Effector memory CD4-positive, alpha-beta T cell (primary cell): ENCODE measurements around the gene MFNG.
A peak's percentile ranks its signal among the peaks of the same experiment; 100 is the strongest.

ENCODE experiments used
- DNase-seq, 3 donors: peaks; one replicate each; pipeline ENCODE4 v3.0.0-alpha.2; 2020
- H3K27ac ChIP-seq: 2 replicates; pipeline ENCODE4 v1.7.0; 2013; ENCODE audit warnings: mild to moderate bottlenecking, low read length, moderate library complexity; ENCODE audit not compliant: insufficient read depth, poor library complexity, severe bottlenecking
- H3K27me3 ChIP-seq: replicated peaks from 2 replicates; pipeline ENCODE4 v1.7.0; 2013; ENCODE audit warnings: mild to moderate bottlenecking, low read length; ENCODE audit not compliant: insufficient read depth, control insufficient read depth, poor library complexity, severe bottlenecking
- H3K36me3 ChIP-seq: 2 replicates; pipeline ENCODE4 v1.7.0; 2013; ENCODE audit warnings: mild to moderate bottlenecking, low read length, moderate library complexity; ENCODE audit not compliant: control insufficient read depth, insufficient read depth
- H3K4me1 ChIP-seq: 2 replicates; pipeline ENCODE4 v1.7.0; 2013; ENCODE audit warnings: low read length, mild to moderate bottlenecking; ENCODE audit not compliant: control insufficient read depth, insufficient read depth, poor library complexity, severe bottlenecking
- H3K4me3 ChIP-seq: 2 replicates; pipeline ENCODE4 v1.7.0; 2013; ENCODE audit warnings: low read length, low read depth, mild to moderate bottlenecking; ENCODE audit not compliant: insufficient read depth, poor library complexity, severe bottlenecking
- H3K9me3 ChIP-seq: 2 replicates; pipeline ENCODE4 v1.7.0; 2013; ENCODE audit warnings: mild to moderate bottlenecking, low read length, moderate library complexity; ENCODE audit not compliant: control insufficient read depth

Gene MFNG

GRCh38 chr22:37525073-37525745, 39.0 kb upstream of the MFNG start:
- H3K9me3 ChIP-seq = no peaks in the 10 kb centered on the region
- peaks cover 3% of the 10 kb centered on the region for H3K4me1 ChIP-seq
- H3K27me3 ChIP-seq = peaks cover 13% of the 10 kb centered on the region
- no peak overlapping the region for H3K27ac ChIP-seq
- H3K36me3 ChIP-seq = no peaks in the 10 kb centered on the region
- DNase-seq = no peak
- no peak overlapping the region for H3K4me3 ChIP-seq

GRCh38 chr22:37522482-37522881, 36.3 kb upstream of the MFNG start:
- Histone ChIP-seq H3K36me3 (no peaks in the 10 kb centered on the region), H3K27me3 (peaks cover 19% of the 10 kb centered on the region), H3K4me1 (peaks cover 5% of the 10 kb centered on the region), H3K9me3 (no peaks in the 10 kb centered on the region), H3K27ac (no peak overlapping the region), H3K4me3 (no peak overlapping the region)
- no peak for DNase-seq

- H3K27ac ChIP-seq = no peak overlapping the region
- H3K9me3 ChIP-seq = no peaks in the 10 kb centered on the region
- H3K27me3 ChIP-seq = peaks cover 19% of the 10 kb centered on the region
- H3K4me3 ChIP-seq = no peak overlapping the region
- peaks cover 5% of the 10 kb centered on the region for H3K4me1 ChIP-seq
- no peaks in the 10 kb centered on the region for H3K36me3 ChIP-seq
- no peak for DNase-seq
Measured at GRCh38 chr22:37521236-37521739, 35.1 kb upstream of the MFNG start.

- peaks cover 5% of the 10 kb centered on the region for H3K4me1 ChIP-seq
- H3K9me3 ChIP-seq = no peaks in the 10 kb centered on the region
- no peak overlapping the region for H3K4me3 ChIP-seq
- H3K27ac ChIP-seq = no peak overlapping the region
- no peaks in the 10 kb centered on the region for H3K36me3 ChIP-seq
- no peak for DNase-seq
- H3K27me3 ChIP-seq = peaks cover 19% of the 10 kb centered on the region
Measured at GRCh38 chr22:37520776-37521191, 34.6 kb upstream of the MFNG start.

- Histone ChIP-seq H3K9me3 (no peaks in the 10 kb centered on the region), H3K4me1 (peaks cover 5% of the 10 kb centered on the region), H3K27me3 (peaks cover 14% of the 10 kb centered on the region), H3K4me3 (peak within 1 kb of the TSS; percentile 57), H3K36me3 (no peaks in the 10 kb centered on the region), H3K27ac (no peak within 1 kb of the TSS)
- no peak for DNase-seq
Measured at GRCh38 chr22:37519268-37520195, 33.3 kb upstream of the MFNG start, which contains the start of gene CARD10. TSS of gene CARD10 (minus strand) at chr22:37519415. CDS start at chr22:37519200, 215 bp downstream.

DNA sequence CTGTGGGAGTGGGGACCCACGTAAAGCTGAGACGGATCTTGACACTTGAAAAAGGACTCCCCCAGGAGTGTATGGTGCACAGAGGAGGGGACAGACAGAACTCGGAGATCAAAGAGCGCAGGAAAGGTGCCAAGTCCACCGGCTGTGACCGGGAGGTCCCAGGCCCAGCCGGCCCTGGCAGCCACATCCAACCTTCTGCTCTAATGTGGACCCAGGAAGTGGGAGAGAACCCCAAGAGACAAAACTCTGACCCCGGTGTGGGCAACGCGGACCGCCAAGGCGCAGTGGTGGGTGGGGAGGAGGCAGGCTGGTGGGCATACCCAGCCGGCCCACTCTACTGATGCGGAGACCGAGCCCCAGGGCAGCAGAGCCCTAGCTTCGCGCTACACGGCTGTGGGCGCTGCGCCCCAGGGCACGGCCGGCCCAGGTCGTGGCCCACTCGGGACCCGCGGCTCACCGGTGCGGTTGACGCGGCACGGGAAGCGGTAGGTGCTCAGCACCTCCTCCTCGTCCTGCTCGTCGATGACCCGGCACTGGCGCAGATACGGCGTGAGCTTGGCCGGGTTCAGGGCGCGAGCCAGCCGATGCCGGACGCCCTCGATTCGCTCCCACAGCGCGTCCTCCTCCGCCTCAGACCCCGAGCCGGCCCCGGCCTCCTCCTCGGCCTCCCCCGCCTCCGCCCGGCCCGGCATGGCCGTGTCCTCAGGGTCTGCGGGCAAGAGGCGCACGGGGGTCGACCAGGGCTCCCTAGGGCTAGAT, 32.5 kb upstream of the MFNG start:
- no peaks in the 10 kb centered on the region for H3K9me3 ChIP-seq
- H3K4me3 ChIP-seq = peak overlapping the region; percentile 57
- H3K36me3 ChIP-seq = no peaks in the 10 kb centered on the region
- DNase-seq = no peak
- H3K27me3 ChIP-seq = peaks cover 14% of the 10 kb centered on the region
- no peak overlapping the region for H3K27ac ChIP-seq
- H3K4me1 ChIP-seq = peaks cover 5% of the 10 kb centered on the region

DNA sequence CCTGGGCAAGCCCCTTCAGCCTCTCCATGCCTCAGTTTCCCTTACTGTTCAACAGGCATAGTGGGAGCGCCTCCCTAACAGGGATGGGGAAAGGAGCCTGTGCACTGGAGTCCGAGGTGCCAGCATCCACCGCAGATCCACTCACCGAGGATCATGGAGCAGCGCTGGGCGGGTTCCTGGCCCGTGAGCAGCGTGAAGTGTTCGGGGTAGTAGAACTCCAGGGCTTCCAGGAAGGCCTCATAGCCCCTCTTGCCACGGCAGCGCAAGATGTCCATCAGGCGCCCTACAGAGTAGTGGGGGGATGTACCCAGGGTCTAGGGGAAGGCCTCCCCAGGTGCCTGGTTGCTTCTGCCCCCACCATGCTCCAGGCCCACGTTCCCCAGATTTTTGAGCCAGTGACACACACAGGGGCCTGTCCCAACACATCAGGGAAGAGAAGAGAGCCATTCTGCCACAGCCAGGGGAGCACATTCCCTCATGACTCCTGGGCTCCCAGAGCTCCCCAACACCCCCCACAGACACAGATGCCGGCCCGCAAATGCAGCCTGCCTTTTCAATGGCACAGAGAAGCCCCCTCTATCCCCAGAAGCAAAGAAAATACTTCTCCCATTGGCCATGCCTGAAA, 31.8 kb upstream of the MFNG start:
- no peaks in the 10 kb centered on the region for H3K9me3 ChIP-seq
- H3K27me3 ChIP-seq = peaks cover 14% of the 10 kb centered on the region
- no peaks in the 10 kb centered on the region for H3K36me3 ChIP-seq
- H3K4me3 ChIP-seq = no peak overlapping the region
- no peak for DNase-seq
- no peak overlapping the region for H3K27ac ChIP-seq
- peaks cover 5% of the 10 kb centered on the region for H3K4me1 ChIP-seq

GRCh38 chr22:37516456-37516855, 30.3 kb upstream of the MFNG start:
- Histone ChIP-seq H3K27ac (no peak overlapping the region), H3K27me3 (peaks cover 14% of the 10 kb centered on the region), H3K4me3 (no peak overlapping the region), H3K9me3 (no peaks in the 10 kb centered on the region), H3K36me3 (no peaks in the 10 kb centered on the region), H3K4me1 (peaks cover 5% of the 10 kb centered on the region)
- DNase-seq = no peak

GRCh38 chr22:37515901-37516300, 29.7 kb upstream of the MFNG start:
- no peaks in the 10 kb centered on the region for H3K9me3 ChIP-seq
- H3K27me3 ChIP-seq = peaks cover 13% of the 10 kb centered on the region
- no peak overlapping the region for H3K27ac ChIP-seq
- peaks cover 5% of the 10 kb centered on the region for H3K4me1 ChIP-seq
- no peaks in the 10 kb centered on the region for H3K36me3 ChIP-seq
- DNase-seq = no peak
- H3K4me3 ChIP-seq = no peak overlapping the region
